NCI-H345 (cell line): Measurements from ENCODE around the gene ITSN1.
A peak's percentile ranks its signal among the peaks of the same experiment; 100 is the strongest.
"Not testable (repeated sequence)": the region's sequence is repeated elsewhere in the genome, so short reads cannot be mapped to it uniquely, and the experiment has no call there.

Source experiments
- DNase-seq: peaks from one replicate; lab custom pipeline; 2025; lab: John Stamatoyannopoulos, UW

ITSN1 gene

DNA sequence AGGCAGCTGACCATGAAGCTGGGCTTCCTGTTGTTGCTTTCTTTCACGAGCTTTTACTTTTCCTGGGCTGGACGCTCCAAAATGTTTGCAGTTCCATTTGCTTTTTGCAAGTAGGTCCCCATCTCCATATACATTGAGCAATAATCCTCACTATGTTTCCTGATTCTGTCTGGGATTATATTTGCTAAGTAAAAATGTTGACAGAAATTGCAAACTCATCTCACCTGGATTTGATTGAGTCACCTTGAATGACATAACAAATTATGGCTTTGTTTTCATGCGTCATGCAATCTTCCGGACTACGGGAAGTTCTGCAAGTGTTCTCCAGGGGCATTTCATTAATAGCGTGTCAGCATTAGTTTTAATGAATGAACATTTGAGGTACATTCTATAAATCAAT lies 254.4 kb downstream of the ITSN1 start:
- no peak for DNase-seq

DNA sequence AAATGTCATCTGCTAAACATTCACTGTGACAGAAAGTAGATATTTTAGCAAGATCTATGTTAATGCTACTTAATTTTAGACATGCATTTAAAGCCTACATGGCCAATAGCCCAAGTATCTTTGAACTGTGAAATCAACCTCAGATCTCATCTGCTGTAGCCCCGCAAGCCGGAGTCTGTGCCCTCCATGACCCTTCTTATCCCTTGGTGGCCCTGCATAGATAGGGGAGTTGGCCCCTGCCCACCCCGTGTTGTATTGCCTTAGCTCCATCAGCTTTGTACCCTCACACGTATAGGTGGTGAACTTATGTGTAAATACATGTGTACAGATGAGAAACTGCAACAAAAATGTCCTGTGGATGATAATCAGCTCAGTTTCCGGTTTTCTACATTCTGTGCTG lies 254.8 kb downstream of the ITSN1 start:
- DNase-seq = no peak

DNA sequence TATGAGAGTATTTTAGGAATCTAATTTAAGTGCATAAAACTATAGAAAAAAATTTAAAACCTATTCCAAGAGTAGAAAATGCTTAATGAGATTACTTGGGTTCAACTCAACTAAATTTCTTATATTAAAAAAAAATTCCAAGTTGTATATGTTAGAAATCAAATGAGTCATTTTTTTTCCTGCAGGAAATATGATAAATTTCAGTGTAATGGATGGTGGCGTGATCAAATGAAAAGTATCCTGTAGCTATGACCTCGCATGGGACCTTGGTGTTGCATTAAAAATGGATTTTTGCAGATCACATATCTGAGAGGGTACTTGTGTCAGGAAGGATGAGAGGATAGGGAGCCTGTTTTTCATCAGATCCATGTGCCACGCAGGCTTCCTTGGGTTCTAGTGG lies 255.4 kb downstream of the ITSN1 start:
- DNase-seq = no peak

DNA sequence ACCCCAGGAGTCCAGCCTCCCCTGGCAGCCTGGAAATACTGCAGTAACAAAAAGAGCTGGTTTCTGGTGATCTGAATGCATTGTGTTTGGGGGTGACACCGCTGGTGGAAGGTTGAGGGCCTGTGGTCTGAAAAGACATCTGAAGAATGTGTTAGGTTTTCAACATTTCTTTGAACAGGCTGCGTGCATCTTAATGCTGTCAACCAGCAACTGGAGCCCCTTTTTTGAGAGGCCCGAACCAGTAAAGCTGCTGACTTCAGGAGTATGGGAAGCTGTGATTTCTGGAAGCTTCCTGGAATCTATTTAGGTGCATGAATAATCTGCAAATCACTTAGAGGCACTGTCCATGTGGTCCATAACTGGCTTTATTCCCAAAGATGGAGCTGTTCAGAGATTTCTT lies 256.3 kb downstream of the ITSN1 start:
- DNase-seq = no peak

DNA sequence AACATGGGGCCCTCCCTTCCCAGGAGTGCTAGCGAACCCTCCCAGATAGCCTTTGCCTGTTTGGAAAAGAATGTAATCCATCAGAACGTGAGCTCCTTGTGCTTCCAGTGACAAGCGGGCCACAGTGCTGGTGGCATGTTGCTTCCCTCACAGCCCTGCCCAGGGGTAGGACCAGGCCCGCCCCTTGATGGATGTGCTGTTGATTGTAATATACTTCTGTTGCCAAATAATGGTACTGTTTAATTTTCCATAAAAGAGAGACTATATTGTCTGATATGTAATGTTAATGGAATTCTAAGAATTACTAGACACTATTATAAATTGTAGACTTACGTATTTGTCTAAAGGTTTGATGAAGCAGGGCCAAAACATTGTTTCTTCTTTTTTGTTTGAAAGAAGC lies 256.9 kb downstream of the ITSN1 start:
- DNase-seq = no peak

DNA sequence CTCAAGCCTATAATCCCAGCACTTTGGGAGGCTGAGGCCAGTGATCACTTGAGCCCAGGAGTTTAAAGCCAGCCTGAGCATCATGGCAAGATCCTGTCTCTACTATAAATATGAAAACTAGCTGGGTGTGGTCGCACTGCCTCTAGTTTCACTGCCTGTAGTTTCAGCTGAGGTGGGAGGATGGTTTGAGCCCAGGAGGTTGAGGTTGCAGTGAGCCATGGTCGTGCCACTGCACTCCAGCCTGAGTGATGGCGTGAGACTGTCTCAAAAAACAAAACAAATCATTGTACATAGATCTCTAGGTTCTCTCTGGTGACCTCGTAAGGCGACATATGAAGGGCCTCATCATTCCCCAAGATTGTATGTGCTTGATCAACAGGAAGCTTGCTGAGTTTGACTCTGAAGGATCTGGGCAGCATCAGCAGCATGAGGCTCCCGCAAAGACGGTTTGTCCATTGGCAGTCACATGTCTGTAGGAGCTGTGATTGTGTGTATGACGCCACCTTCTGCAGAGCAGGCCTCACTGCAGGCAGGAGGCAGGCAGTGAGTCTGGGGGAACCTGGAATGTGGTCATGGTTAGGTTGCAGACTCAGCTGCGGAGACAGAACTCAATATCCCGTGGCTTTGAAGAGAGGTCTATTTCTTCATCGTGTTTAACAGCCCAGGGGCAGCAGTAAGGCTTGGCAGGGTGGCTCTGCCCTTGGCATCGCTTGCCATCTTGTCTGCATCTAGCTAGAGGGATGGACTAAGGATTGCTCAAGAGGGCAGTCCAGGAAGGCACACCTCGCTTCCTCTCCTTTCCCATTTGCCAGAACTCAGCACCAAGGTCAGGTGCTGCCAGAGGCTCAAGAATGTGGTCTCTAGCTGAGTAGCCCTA lies 259.3 kb downstream of the ITSN1 start:
- DNase-seq = peak; percentile 48

DNA sequence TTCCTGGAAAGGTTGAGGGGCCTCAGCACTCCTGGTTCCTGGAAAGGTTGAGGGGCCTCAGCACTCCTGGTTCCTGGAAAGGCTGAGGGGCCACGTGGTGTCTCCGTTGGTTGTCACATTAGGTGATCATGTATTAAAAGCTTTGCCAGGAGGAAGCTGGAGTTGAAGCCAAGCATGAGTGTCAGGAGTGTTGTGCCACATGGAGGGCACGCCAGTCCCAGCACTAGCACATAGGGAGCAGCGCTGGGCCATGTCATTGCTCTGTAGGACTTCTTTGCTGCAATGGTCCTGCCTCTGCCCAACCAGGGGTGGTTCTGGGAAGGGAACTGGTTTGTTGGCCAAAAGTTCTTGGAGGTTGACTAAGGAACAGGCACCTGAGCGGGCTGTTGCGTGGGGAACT lies 260.0 kb downstream of the ITSN1 start:
- no peak for DNase-seq

DNA sequence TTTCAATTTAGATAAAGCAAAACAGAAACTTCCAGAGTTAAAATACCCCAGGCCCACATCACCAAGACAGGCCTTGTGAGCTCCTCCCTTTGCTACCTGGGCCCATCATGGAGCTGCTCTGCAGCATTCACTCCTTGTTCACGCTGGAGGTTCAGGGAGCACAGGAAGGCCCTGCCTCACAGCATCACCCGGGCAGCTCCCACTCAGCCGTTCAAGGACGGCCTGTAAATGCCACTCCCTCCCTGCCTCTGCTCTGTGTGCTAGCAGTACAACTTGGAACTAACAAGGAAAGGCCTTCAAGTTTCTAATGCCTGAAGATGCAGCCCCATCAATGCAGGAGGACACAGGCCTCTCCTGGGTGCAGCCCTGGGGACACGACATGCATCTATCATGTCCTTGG lies 261.7 kb downstream of the ITSN1 start:
- no peak for DNase-seq

DNA sequence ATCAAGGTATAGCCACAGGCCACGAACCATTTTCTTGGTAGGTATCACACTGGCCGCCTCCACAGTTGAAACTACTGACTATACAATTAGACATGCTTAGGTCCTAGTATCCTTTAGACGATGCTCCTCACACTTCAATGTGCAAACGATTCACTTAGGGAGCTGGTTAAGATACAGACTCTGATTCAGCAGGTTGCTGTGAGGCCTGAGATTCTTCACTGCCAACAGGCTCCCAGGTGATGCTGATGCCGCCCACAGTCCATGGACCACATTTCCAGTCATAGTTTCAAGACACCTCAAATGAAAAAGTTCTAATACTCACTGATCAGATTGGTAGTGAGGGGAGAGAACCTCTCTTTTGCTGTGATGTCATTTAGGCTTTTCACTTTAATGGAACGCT lies 266.5 kb downstream of the ITSN1 start:
- no peak for DNase-seq

DNA sequence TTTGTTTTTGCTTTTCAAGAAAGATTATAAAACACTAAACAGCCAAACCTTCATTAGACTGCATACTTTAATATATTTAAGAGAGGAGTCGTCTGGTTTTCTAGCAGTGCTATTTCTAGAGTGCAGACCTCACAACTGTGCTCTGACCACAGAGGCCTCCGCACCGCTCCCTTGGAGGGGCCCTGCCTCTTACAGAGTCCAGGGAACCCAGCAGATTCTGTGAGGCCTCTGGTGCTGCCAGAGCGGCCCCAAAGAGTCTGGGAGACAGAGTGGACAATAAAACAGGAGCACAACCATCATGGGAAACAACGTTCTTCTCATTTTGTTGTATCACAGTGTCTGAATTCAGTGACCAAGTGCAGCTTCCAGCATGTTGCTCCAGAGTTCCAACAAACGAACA lies 267.5 kb downstream of the ITSN1 start:
- DNase-seq = no peak

DNA sequence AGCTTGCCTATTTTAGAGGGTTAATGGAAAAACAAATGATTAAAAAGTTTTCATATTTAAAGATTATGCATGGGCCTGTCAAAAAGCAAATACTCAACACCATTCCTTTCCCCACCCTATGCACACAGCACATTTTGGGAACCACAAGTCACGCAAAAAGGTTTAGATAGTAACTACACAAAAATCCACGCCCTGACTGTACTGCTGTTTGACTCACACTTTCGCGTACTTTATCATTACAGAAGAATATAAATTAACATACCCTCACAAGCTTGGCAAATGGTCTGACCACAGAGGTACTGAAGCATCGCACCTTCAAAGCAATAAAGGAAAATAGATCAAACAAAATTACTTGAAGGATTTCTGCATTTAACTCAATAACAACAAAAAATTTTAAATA lies 271.9 kb downstream of the ITSN1 start:
- DNase-seq = no peak

DNA sequence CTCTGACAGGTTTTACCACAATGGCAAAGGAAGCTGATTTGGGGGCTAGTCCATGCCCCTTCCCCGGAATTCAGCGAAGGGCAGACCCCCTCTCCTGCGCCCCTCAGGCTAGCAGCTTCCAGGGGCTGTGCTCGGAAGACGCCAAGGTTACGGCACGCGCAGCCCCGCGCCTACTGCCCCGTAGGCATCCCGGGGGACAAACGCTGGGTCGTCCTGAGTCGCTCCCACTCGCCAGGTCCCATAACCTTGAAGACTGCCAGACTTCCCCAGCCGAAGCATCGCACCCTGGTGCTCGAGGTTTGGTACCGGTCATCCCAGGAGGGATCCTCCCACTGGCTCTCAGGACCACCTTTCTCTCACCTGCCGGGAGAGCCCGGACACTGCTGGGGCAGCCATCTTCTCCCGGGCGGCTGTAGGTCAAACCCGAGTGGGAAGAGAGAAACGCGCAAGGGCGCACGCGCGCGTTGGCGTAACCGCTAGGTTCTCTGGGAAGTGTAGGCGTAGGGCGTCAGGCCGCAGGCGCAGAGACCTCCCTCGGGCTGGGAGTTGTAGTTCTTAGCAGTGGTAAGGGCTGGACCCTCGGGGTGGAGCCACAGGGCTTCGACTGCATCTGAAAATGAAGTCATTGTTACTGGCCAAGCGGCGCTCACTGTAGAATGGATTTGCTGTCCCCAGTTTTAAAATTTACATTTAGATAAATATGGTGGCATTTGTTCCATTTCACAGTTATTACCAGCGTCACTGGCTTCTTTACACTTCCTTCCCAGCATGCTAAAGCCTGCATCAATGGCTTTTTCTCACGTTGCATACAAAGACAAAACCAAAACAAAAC lies 273.3 kb downstream of the ITSN1 start, which contains the start of gene ATP5PO:
TSS of gene ATP5PO (minus strand) at position 437 of the 832 bp plus-strand sequence. CDS start at position 396, 41 bp downstream.
- DNase-seq = peak; percentile 99

DNA sequence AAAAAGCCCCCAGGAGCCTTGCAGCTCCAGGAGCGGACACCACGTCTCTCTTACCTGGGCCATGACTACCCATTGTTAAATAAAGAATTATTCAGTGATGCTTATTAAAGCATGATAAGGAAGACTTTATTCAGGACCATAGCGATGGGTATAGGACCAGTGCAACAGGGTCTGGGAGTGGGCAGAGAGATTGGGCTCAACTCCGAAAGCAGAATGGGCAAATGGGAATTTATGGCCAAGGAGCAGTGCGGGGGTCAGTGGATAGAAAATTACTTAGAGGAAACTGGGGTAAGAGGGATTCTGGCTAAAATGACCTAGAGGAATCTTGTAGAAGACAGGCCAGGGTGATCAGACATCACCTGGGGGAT lies 273.9 kb downstream of the ITSN1 start:
- no peak for DNase-seq

DNA sequence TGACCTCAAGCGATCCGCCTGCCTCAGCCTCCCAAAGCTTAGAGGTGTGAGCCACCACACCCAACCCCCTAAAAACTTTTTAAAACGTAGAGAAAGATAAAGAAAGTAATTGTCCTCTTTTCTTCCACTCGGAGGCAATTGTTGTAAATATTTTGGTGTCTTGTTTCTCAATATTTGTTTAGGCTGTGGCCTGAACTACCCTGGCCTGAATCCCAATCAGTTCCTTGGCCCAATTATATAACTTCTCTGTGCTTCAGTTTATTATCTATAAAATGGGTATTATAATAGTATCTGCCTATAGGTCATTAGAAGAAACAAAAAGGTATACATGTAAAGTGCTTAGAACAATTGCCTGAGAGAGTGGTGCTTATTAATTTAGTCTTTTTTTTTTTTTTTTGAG lies 275.1 kb downstream of the ITSN1 start:
- DNase-seq = no peak

DNA sequence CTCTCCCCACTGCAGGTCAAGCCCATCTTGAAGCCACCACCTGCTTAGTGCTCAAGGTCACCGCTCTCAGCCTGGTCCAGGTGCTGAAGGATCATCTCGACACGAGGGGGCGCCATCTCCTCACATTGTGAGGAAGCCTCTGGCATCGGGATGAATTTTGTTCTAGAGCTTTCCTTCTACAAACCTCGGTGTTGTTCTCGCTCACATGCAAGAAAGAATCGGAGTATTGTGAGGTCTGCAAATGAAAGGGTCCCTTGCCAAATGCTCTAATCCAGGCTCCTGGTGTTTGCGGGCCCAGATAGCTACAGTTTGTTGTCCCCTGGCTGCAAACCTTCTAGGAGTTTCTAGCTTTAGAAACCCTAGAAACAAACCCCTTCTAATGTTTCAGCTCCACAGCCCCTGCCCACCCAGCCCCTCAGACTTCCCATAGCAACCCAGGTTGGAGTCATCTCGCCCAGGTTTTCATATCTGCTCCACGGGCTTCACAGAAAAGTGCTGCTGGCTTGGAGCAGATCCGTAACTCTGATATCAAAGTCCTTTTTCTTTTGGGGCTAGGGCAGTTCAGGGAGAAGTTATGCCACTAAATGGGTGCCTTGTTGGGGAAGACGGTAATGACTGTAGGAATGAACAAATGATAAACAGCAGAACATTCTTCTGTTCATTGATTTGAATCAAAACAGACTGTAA lies 281.9 kb downstream of the ITSN1 start:
- DNase-seq = peak; percentile 86

DNA sequence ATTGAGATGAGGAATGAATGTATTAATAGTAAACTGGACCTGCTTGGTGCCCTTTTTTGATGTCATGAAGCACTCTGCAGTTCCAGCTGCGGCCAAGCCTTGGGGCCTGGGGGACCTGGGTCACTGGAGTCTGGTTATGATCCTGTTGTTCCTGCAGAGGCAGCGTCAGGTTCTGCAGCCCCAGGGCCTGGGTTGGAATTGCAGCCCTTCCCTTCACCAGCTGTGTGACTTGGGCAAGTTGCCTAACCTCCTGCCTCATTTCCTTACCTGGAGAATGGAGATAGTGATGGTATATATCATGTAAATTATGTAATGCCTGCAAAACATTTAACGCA lies 282.4 kb downstream of the ITSN1 start:
- peak; percentile 20 for DNase-seq

DNA sequence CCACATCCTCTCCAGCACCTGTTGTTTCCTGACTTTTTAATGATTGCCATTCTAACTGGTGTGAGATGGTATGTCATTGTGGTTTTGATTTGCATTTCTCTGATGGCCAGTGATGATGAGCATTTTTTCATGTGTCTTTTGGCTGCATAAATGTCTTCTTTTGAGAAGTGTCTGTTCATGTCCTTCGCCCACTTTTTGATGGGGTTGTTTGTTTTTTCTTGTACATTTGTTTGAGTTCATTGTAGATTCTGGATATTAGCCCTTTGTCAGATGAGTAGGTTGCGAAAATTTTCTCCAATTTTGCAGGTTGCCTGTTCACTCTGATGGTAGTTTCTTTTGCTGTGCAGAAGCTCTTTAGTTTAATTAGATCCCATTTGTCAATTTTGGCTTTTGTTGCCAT lies 283.9 kb downstream of the ITSN1 start:
- not testable (repeated sequence) for DNase-seq

DNA sequence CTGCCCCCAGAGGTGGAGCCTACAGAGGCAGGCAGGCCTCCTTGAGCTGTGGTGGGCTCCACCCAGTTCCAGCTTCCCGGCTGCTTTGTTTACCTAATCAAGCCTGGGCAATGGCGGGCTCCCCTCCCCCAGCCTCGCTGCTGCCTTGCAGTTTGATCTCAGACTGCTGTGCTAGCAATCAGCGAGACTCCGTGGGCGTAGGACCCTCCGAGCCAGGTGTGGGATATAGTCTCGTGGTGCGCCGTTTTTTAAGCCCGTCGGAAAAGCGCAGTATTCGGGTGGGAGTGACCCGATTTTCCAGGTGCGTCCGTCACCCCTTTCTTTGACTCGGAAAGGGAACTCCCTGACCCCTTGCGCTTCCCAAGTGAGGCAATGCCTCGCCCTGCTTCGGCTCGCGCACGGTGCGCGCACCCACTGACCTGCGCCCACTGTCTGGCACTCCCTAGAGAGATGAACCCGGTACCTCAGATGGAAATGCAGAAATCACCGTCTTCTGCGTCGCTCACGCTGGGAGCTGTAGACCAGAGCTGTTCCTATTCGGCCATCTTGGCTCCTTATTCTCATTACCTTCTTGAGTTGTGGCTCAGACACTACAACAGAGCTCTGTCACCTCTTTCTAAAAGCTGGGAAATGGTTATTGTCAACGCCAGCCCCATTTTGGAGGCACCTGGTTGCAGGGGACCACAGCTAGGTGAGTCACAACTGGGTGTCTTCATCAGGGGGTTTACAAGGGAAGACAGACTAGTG lies 288.9 kb downstream of the ITSN1 start:
- DNase-seq = peak; percentile 71

DNA sequence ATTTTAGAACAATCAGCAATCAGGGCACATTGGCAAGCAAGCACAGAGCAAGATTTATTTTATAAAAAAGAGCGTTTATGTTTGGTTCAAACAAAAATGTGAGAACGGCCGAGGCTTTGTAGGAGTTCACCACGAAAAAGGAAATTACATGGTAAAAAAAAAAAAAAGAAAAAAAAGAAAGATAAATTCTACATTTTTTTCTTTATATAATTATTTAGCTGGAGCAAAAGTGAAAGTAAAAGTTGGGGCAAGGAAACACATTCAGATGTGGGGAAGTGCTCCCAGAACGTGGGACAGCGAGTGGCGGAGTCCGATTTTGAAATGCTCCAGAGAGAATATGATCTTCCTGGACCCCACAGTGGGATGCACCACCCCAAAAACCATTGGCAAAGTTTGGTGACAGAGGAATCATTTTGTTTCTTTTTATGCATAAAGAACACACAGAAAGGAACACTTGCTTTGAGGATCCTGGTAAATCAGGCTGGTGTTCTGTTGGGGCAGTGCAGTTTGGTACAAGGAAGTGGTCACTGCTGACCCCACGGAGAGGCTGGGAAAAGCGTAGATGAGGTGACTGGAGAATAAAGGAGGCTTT lies 289.6 kb downstream of the ITSN1 start:
- DNase-seq = no peak

DNA sequence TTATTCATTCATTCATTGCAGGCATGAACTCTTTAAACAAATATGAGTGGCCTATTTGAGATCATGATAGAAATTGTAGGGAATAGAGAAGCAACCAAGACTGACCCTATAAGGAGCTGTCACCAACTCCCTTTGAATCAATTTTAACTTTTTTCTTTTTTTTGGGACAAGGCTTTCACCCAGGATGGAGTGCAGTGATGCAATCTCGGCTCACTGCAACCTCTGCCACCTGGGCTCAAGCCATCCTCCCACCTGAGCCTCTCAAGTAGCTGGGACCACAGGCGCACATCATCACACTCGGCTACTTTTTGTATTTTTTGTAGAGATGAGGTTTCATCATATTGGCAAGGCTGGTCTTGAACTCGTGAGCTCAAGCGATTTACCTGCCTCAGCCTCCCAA lies 290.4 kb downstream of the ITSN1 start:
- no peak for DNase-seq

DNA sequence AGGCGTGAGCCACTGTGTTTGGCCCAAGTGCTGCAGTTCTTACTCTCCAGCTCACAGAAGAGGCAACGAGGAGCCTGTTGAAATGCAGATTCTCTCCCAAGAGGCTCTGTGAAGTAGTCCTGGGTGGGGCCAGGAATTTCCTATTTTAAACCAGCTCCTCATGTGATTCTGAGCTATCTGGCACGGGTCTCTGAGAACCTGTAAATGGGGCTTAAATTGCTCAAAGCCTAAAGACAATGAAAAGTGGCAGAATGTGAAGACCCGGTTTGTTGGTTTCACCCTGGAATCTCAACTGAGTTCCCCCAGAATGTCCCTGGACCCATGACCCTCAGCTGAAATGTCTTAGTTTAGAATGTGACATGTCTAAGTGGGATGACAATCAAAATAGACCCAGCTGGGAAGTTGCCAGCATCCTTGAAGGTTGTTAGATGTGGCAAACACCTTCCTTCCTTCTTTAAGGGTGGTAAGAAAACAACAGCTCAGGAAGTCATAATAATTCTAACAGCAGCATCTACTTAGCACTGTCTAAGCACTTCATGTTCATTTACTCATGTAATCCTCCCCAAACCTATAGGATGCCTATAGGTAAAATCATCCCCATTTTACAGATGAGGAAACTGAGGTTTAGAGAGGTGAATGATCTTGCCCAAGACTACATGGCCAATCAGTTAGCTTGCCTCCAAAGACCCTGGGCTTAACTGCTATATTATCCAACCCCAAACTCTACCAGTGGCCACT lies 294.2 kb downstream of the ITSN1 start:
- no peak for DNase-seq
